GM23338 (cell line): ENCODE results near the gene BTBD3. TPM values are rescaled to one million over a fixed set of nuclear protein-coding genes. Genes with fewer than 3 reads are reported as not detected.

Experiments used
- ATAC-seq: fragments of 200-7000 bp; cut with Tn5 transposase; 3 replicates; pipeline ENCODE4 v1.9.1; 2020
- DNase-seq: peaks from one replicate; pipeline ENCODE4 v3.0.0-alpha.2; 2015; ENCODE audit warnings: low spot score
- H2AFZ ChIP-seq: fragments of 200-600 bp; sonication (generic); 2 replicates; pipeline ENCODE4 v1.8.0; 2016; ENCODE audit warnings: antibody characterized with exemption, mild to moderate bottlenecking, moderate library complexity
- H3F3A ChIP-seq: fragments of 200-600 bp; sonication (generic); replicated peaks from 2 replicates; pipeline ENCODE4 v1.8.0; 2017; ENCODE audit warnings: antibody characterized with exemption, mixed run types, low read depth
- H3K27ac ChIP-seq: fragments of 200-600 bp; sonication (generic); 2 replicates; pipeline ENCODE4 v1.6.1; 2016; ENCODE audit warnings: low read depth
- H3K27me3 ChIP-seq: fragments of 200-600 bp; sonication (generic); 2 replicates; pipeline ENCODE4 v1.8.0; 2016; ENCODE audit warnings: mild to moderate bottlenecking, mixed run types, moderate library complexity; ENCODE audit not compliant: insufficient read depth
- H3K36me3 ChIP-seq: fragments of 200-600 bp; sonication (generic); 2 replicates; pipeline ENCODE4 v1.8.0; 2016; ENCODE audit warnings: mild to moderate bottlenecking; ENCODE audit not compliant: insufficient read depth
- H3K4me1 ChIP-seq: fragments of 200-600 bp; sonication (generic); 2 replicates; pipeline ENCODE4 v1.8.0; 2016; ENCODE audit warnings: mild to moderate bottlenecking, moderate library complexity; ENCODE audit not compliant: insufficient read depth
- H3K4me2 ChIP-seq: fragments of 200-600 bp; sonication (generic); 2 replicates; pipeline ENCODE4 v1.7.1; 2017; ENCODE audit warnings: mixed run types
- H3K4me3 ChIP-seq: fragments of 200-600 bp; sonication (generic); 2 replicates; pipeline ENCODE4 v1.6.1; 2016; ENCODE audit warnings: mixed run types
- H3K79me2 ChIP-seq: fragments of 200-600 bp; sonication (generic); replicated peaks from 2 replicates; pipeline ENCODE4 v1.8.0; 2017; ENCODE audit warnings: mild to moderate bottlenecking; ENCODE audit not compliant: insufficient read depth
- H3K9me2 ChIP-seq: fragments of 200-600 bp; sonication (generic); 2 replicates; pipeline ENCODE4 v1.8.0; 2017; ENCODE audit not compliant: insufficient read depth
- H4K20me1 ChIP-seq: fragments of 200-600 bp; sonication (generic); replicated peaks from 2 replicates; pipeline ENCODE4 v1.8.0; 2017; ENCODE audit warnings: mild to moderate bottlenecking; ENCODE audit not compliant: insufficient read depth
- H3K27ac Mint-ChIP-seq: 2 replicates; pipeline ENCODE4 v1.8.0; 2020; ENCODE audit warnings: inconsistent platforms, mild to moderate bottlenecking, moderate library complexity, mixed read lengths
- H3K27me3 Mint-ChIP-seq: 3 replicates; pipeline ENCODE4 v1.8.0; 2022; ENCODE audit warnings: low read depth, mild to moderate bottlenecking, moderate library complexity, mixed read lengths, inconsistent platforms; ENCODE audit not compliant: insufficient read depth, poor library complexity
- H3K36me3 Mint-ChIP-seq: 3 replicates; pipeline ENCODE4 v1.8.0; 2021; ENCODE audit warnings: low read depth, mild to moderate bottlenecking, inconsistent platforms, moderate library complexity, mixed read lengths
- H3K4me1 Mint-ChIP-seq: 3 replicates; pipeline ENCODE4 v1.8.0; 2020; ENCODE audit warnings: mild to moderate bottlenecking, inconsistent platforms, mixed read lengths
- H3K4me3 Mint-ChIP-seq: 3 replicates; pipeline ENCODE4 v1.8.0; 2021; ENCODE audit warnings: moderate library complexity, mild to moderate bottlenecking, inconsistent platforms, mixed read lengths
- H3K9me3 Mint-ChIP-seq: 3 replicates; pipeline ENCODE4 v1.8.0; 2020; ENCODE audit warnings: moderate library complexity, mild to moderate bottlenecking, inconsistent platforms, mixed read lengths
- CREB1 ChIP-seq: fragments of 250-450 bp; sonication (Bioruptor Pico); IDR thresholded peaks from 2 replicates; pipeline ENCODE4 v1.5.0; 2020; ENCODE audit warnings: low read depth, mild to moderate bottlenecking, moderate library complexity
- EZH2 ChIP-seq: fragments of 200-600 bp; sonication (generic); IDR thresholded peaks from one replicate; pipeline ENCODE4 v1.8.0; 2017; ENCODE audit warnings: antibody characterized with exemption, mild to moderate bottlenecking, low read depth; ENCODE audit not compliant: unreplicated experiment
- STAT1 ChIP-seq: IDR thresholded peaks from one replicate; pipeline ENCODE4 v1.6.1; 2016; ENCODE audit warnings: antibody characterized with exemption; ENCODE audit not compliant: unreplicated experiment
- ZNF114 ChIP-seq: fragments of 250-450 bp; sonication (Bioruptor Pico); IDR thresholded peaks from 2 replicates; pipeline ENCODE4 v1.5.0; 2020; ENCODE audit warnings: mild to moderate bottlenecking, moderate library complexity
- ZNF331 ChIP-seq: fragments of 250-450 bp; sonication (Bioruptor Pico); IDR thresholded peaks from 2 replicates; pipeline ENCODE4 v1.5.0; 2020; ENCODE audit warnings: low read depth, mild to moderate bottlenecking, moderate library complexity
- polyA plus RNA-seq: library from polyadenylated mRNA; unstranded; fragments of >200 nt; fragmentation: Nextera tagmentation; extraction: Ambion mirVana; gene quantifications from 2 replicates; pipeline ENCODE4 v1.2.1, GENCODE V29; 2016
- total RNA-seq: library from RNA; depleted of rRNA; stranded (reverse); fragments of >200 nt; shearing (Covaris generic); gene quantifications from 2 replicates; pipeline ENCODE4 v1.2.3, GENCODE V29; 2014
- TF ChIP-seq, protein P1 (sequence below): fragments of 250-450 bp; sonication (Bioruptor Pico); IDR thresholded peaks from 2 replicates; pipeline ENCODE4 v1.5.0; 2020; ENCODE audit warnings: mild to moderate bottlenecking, moderate library complexity
- TF ChIP-seq, protein P2 (sequence below): IDR thresholded peaks from 2 replicates; pipeline ENCODE4 v1.6.1; 2016; ENCODE audit warnings: antibody characterized with exemption

Gene BTBD3
- total and polyA plus RNA-seq, 2 experiments from 2014 or later = 11.8 to 45.1 TPM

DNA sequence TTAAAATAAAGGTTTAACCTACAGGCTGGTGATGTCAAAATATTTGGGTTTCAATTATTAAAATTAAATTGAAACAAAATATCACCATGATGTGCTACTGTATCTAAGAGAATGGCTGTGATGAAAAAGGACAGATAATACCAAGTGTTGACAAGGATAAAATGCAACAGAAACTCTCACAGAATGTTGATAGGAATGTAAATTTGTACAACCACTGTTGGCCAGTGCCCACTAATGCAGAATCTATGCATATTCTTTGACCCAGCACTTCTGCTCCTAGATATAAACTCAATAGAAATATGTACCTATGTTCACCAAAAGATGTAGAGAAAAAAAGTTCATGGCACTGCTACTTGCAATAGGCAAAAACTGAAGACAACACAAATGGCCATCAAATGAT, 41.1 kb upstream of the BTBD3 start (continued):
- TF ChIP-seq, protein P1, sequence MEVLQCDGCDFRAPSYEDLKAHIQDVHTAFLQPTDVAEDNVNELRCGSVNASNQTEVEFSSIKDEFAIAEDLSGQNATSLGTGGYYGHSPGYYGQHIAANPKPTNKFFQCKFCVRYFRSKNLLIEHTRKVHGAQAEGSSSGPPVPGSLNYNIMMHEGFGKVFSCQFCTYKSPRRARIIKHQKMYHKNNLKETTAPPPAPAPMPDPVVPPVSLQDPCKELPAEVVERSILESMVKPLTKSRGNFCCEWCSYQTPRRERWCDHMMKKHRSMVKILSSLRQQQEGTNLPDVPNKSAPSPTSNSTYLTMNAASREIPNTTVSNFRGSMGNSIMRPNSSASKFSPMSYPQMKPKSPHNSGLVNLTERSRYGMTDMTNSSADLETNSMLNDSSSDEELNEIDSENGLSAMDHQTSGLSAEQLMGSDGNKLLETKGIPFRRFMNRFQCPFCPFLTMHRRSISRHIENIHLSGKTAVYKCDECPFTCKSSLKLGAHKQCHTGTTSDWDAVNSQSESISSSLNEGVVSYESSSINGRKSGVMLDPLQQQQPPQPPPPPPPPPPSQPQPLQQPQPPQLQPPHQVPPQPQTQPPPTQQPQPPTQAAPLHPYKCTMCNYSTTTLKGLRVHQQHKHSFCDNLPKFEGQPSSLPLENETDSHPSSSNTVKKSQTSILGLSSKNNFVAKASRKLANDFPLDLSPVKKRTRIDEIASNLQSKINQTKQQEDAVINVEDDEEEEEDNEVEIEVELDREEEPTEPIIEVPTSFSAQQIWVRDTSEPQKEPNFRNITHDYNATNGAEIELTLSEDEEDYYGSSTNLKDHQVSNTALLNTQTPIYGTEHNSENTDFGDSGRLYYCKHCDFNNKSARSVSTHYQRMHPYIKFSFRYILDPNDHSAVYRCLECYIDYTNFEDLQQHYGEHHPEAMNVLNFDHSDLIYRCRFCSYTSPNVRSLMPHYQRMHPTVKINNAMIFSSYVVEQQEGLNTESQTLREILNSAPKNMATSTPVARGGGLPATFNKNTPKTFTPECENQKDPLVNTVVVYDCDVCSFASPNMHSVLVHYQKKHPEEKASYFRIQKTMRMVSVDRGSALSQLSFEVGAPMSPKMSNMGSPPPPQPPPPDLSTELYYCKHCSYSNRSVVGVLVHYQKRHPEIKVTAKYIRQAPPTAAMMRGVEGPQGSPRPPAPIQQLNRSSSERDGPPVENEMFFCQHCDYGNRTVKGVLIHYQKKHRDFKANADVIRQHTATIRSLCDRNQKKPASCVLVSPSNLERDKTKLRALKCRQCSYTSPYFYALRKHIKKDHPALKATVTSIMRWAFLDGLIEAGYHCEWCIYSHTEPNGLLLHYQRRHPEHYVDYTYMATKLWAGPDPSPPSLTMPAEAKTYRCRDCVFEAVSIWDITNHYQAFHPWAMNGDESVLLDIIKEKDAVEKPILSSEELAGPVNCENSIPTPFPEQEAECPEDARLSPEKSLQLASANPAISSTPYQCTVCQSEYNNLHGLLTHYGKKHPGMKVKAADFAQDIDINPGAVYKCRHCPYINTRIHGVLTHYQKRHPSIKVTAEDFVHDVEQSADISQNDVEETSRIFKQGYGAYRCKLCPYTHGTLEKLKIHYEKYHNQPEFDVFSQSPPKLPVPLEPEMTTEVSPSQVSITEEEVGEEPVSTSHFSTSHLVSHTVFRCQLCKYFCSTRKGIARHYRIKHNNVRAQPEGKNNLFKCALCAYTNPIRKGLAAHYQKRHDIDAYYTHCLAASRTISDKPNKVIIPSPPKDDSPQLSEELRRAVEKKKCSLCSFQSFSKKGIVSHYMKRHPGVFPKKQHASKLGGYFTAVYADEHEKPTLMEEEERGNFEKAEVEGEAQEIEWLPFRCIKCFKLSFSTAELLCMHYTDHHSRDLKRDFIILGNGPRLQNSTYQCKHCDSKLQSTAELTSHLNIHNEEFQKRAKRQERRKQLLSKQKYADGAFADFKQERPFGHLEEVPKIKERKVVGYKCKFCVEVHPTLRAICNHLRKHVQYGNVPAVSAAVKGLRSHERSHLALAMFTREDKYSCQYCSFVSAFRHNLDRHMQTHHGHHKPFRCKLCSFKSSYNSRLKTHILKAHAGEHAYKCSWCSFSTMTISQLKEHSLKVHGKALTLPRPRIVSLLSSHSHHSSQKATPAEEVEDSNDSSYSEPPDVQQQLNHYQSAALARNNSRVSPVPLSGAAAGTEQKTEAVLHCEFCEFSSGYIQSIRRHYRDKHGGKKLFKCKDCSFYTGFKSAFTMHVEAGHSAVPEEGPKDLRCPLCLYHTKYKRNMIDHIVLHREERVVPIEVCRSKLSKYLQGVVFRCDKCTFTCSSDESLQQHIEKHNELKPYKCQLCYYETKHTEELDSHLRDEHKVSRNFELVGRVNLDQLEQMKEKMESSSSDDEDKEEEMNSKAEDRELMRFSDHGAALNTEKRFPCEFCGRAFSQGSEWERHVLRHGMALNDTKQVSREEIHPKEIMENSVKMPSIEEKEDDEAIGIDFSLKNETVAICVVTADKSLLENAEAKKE (CRISPR knock-in tag) = no peak
- TF ChIP-seq, protein P2, sequence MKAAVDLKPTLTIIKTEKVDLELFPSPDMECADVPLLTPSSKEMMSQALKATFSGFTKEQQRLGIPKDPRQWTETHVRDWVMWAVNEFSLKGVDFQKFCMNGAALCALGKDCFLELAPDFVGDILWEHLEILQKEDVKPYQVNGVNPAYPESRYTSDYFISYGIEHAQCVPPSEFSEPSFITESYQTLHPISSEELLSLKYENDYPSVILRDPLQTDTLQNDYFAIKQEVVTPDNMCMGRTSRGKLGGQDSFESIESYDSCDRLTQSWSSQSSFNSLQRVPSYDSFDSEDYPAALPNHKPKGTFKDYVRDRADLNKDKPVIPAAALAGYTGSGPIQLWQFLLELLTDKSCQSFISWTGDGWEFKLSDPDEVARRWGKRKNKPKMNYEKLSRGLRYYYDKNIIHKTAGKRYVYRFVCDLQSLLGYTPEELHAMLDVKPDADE = no peak
- no peak for TF ChIP-seq ZNF331 (CRISPR knock-in tag)
- no peak for TF ChIP-seq STAT1
- TF ChIP-seq ZNF114 (CRISPR knock-in tag) = no peak
- no peak for TF ChIP-seq EZH2

DNA sequence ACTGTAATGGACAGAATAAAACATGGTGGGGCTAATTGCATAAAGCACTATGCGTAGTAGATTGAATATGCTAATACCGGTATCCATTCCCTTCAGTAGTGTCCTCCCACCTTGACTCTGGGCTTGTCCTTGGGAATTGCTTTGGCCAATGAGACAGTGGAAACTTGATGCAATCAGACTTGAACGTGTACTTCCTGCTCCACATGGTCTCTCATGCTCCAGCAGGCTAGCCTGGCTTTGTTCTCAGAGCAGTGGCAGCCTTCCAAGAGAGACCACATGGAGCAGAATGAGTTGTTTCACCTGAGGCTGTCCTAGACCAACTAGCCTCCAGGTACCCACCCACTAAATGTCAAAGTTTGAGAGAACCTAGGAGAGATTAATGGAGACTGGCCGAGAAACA, 37.0 kb upstream of the BTBD3 start:
- Histone ChIP-seq H3K79me2 (no peaks in the 10 kb centered on the region), H3K27ac (no peak overlapping the region), H3K4me1 (no peaks in the 10 kb centered on the region), H2AFZ (peak overlapping the region; percentile 91; the same call in 1 of the 2 replicates), H3K9me2 (peaks cover 6% of the 10 kb centered on the region; the same call in 1 of the 2 replicates), H3F3A (no peaks in the 10 kb centered on the region), H4K20me1 (no peaks in the 10 kb centered on the region), H3K27me3 (no peaks in the 10 kb centered on the region), H3K4me2 (no peak overlapping the region), H3K4me3 (no peak overlapping the region), H3K36me3 (no peaks in the 10 kb centered on the region)
- Mint-ChIP-seq H3K4me3 (no peak overlapping the region), H3K4me1 (no peaks in the 10 kb centered on the region), H3K27me3 (no peaks in the 10 kb centered on the region), H3K9me3 (no peaks in the 10 kb centered on the region), H3K36me3 (no peaks in the 10 kb centered on the region), H3K27ac (no peak overlapping the region)
- DNase-seq = no peak
- no peak for ATAC-seq
- TF ChIP-seq, protein P1 (CRISPR knock-in tag) = no peak
- TF ChIP-seq ZNF331 (CRISPR knock-in tag) = no peak
- TF ChIP-seq ZNF114 (CRISPR knock-in tag) = no peak
- TF ChIP-seq, protein P2 = no peak
- no peak for TF ChIP-seq STAT1
- no peak for TF ChIP-seq CREB1 (CRISPR knock-in tag)
